GM23338 (cell line): ENCODE measurements around the gene GPT2.

Source experiments
- CREB1 ChIP-seq: fragments of 250-450 bp; sonication (Bioruptor Pico); IDR thresholded peaks from 2 replicates; pipeline ENCODE4 v1.5.0; 2020; ENCODE audit warnings: low read depth, mild to moderate bottlenecking, moderate library complexity
- EZH2 ChIP-seq: fragments of 200-600 bp; sonication (generic); IDR thresholded peaks from one replicate; pipeline ENCODE4 v1.8.0; 2017; ENCODE audit warnings: antibody characterized with exemption, mild to moderate bottlenecking, low read depth; ENCODE audit not compliant: unreplicated experiment
- EZH2phosphoT487 ChIP-seq: fragments of 200-600 bp; sonication (generic); IDR thresholded peaks from one replicate; pipeline ENCODE4 v1.8.1; 2018; ENCODE audit warnings: antibody characterized with exemption; ENCODE audit not compliant: unreplicated experiment
- JUNB ChIP-seq: IDR thresholded peaks from one replicate; pipeline ENCODE4 v1.6.1; 2016; ENCODE audit warnings: antibody characterized with exemption; ENCODE audit not compliant: unreplicated experiment
- NANOG ChIP-seq: IDR thresholded peaks from 2 replicates; pipeline ENCODE4 v1.6.1; 2016; ENCODE audit warnings: antibody characterized with exemption, borderline replicate concordance
- POLR2AphosphoS5 ChIP-seq: IDR thresholded peaks from 2 replicates; pipeline ENCODE4 v1.6.1; 2016; ENCODE audit warnings: antibody characterized with exemption, low read depth
- STAT1 ChIP-seq: IDR thresholded peaks from one replicate; pipeline ENCODE4 v1.6.1; 2016; ENCODE audit warnings: antibody characterized with exemption; ENCODE audit not compliant: unreplicated experiment
- ZNF114 ChIP-seq: fragments of 250-450 bp; sonication (Bioruptor Pico); IDR thresholded peaks from 2 replicates; pipeline ENCODE4 v1.5.0; 2020; ENCODE audit warnings: mild to moderate bottlenecking, moderate library complexity
- ZNF331 ChIP-seq: fragments of 250-450 bp; sonication (Bioruptor Pico); IDR thresholded peaks from 2 replicates; pipeline ENCODE4 v1.5.0; 2020; ENCODE audit warnings: low read depth, mild to moderate bottlenecking, moderate library complexity
- TF ChIP-seq, protein P1 (sequence below), 2 experiments: fragments of 200-600 bp in 1 of 2; sonication (generic) in 1 of 2; conservative IDR thresholded peaks; 2 replicates each; pipeline versions ENCODE4 v1.5.1 to v1.6.1; 2016 to 2017; ENCODE audit warnings: antibody characterized with exemption in 2 of 2, low read depth in 2 of 2, mild to moderate bottlenecking in 2 of 2, moderate library complexity in 1 of 2
- TF ChIP-seq, protein P2 (sequence below): IDR thresholded peaks from one replicate; pipeline ENCODE4 v1.6.1; 2018; ENCODE audit warnings: antibody characterized with exemption; ENCODE audit not compliant: unreplicated experiment
- TF ChIP-seq, protein P3 (sequence below): IDR thresholded peaks from 2 replicates; pipeline ENCODE4 v1.6.1; 2016; ENCODE audit warnings: antibody characterized with exemption
- TF ChIP-seq, protein P4 (sequence below): fragments of 250-450 bp; sonication (Bioruptor Pico); IDR thresholded peaks from 2 replicates; pipeline ENCODE4 v1.5.0; 2020; ENCODE audit warnings: mild to moderate bottlenecking, moderate library complexity

DNA sequence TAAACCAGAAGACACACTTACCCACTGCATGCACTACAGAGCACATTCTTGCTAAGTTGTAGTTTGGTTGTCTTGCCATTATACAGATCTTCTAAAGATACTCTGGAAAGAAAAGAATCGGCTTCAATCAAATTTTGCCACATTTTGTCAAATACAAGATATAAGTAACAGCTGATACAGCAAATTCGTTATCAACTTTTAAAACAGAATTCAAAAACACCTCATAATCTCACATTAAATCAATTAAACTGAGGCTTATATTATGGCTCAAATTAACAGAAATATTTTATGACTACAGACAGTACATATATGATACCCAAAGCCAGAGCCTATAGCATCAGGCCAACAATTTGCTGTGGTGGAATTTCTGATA lies 83.9 kb downstream of the GPT2 start:
- TF ChIP-seq, protein P1, sequence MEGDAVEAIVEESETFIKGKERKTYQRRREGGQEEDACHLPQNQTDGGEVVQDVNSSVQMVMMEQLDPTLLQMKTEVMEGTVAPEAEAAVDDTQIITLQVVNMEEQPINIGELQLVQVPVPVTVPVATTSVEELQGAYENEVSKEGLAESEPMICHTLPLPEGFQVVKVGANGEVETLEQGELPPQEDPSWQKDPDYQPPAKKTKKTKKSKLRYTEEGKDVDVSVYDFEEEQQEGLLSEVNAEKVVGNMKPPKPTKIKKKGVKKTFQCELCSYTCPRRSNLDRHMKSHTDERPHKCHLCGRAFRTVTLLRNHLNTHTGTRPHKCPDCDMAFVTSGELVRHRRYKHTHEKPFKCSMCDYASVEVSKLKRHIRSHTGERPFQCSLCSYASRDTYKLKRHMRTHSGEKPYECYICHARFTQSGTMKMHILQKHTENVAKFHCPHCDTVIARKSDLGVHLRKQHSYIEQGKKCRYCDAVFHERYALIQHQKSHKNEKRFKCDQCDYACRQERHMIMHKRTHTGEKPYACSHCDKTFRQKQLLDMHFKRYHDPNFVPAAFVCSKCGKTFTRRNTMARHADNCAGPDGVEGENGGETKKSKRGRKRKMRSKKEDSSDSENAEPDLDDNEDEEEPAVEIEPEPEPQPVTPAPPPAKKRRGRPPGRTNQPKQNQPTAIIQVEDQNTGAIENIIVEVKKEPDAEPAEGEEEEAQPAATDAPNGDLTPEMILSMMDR (conservative IDR thresholded peaks at IDR 0.05; ENCODE audit: low read depth in 2 of 2) = no peak
- TF ChIP-seq JUNB (no peak), POLR2AphosphoS5 (no peak), CREB1 (no peak), EZH2phosphoT487 (no peak), EZH2 (no peak), STAT1 (no peak), ZNF331 (CRISPR knock-in tag) (no peak), ZNF114 (CRISPR knock-in tag) (no peak), NANOG (no peak)
- TF ChIP-seq, protein P2, sequence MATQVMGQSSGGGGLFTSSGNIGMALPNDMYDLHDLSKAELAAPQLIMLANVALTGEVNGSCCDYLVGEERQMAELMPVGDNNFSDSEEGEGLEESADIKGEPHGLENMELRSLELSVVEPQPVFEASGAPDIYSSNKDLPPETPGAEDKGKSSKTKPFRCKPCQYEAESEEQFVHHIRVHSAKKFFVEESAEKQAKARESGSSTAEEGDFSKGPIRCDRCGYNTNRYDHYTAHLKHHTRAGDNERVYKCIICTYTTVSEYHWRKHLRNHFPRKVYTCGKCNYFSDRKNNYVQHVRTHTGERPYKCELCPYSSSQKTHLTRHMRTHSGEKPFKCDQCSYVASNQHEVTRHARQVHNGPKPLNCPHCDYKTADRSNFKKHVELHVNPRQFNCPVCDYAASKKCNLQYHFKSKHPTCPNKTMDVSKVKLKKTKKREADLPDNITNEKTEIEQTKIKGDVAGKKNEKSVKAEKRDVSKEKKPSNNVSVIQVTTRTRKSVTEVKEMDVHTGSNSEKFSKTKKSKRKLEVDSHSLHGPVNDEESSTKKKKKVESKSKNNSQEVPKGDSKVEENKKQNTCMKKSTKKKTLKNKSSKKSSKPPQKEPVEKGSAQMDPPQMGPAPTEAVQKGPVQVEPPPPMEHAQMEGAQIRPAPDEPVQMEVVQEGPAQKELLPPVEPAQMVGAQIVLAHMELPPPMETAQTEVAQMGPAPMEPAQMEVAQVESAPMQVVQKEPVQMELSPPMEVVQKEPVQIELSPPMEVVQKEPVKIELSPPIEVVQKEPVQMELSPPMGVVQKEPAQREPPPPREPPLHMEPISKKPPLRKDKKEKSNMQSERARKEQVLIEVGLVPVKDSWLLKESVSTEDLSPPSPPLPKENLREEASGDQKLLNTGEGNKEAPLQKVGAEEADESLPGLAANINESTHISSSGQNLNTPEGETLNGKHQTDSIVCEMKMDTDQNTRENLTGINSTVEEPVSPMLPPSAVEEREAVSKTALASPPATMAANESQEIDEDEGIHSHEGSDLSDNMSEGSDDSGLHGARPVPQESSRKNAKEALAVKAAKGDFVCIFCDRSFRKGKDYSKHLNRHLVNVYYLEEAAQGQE = no peak
- TF ChIP-seq, protein P3, sequence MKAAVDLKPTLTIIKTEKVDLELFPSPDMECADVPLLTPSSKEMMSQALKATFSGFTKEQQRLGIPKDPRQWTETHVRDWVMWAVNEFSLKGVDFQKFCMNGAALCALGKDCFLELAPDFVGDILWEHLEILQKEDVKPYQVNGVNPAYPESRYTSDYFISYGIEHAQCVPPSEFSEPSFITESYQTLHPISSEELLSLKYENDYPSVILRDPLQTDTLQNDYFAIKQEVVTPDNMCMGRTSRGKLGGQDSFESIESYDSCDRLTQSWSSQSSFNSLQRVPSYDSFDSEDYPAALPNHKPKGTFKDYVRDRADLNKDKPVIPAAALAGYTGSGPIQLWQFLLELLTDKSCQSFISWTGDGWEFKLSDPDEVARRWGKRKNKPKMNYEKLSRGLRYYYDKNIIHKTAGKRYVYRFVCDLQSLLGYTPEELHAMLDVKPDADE = no peak
- TF ChIP-seq, protein P4, sequence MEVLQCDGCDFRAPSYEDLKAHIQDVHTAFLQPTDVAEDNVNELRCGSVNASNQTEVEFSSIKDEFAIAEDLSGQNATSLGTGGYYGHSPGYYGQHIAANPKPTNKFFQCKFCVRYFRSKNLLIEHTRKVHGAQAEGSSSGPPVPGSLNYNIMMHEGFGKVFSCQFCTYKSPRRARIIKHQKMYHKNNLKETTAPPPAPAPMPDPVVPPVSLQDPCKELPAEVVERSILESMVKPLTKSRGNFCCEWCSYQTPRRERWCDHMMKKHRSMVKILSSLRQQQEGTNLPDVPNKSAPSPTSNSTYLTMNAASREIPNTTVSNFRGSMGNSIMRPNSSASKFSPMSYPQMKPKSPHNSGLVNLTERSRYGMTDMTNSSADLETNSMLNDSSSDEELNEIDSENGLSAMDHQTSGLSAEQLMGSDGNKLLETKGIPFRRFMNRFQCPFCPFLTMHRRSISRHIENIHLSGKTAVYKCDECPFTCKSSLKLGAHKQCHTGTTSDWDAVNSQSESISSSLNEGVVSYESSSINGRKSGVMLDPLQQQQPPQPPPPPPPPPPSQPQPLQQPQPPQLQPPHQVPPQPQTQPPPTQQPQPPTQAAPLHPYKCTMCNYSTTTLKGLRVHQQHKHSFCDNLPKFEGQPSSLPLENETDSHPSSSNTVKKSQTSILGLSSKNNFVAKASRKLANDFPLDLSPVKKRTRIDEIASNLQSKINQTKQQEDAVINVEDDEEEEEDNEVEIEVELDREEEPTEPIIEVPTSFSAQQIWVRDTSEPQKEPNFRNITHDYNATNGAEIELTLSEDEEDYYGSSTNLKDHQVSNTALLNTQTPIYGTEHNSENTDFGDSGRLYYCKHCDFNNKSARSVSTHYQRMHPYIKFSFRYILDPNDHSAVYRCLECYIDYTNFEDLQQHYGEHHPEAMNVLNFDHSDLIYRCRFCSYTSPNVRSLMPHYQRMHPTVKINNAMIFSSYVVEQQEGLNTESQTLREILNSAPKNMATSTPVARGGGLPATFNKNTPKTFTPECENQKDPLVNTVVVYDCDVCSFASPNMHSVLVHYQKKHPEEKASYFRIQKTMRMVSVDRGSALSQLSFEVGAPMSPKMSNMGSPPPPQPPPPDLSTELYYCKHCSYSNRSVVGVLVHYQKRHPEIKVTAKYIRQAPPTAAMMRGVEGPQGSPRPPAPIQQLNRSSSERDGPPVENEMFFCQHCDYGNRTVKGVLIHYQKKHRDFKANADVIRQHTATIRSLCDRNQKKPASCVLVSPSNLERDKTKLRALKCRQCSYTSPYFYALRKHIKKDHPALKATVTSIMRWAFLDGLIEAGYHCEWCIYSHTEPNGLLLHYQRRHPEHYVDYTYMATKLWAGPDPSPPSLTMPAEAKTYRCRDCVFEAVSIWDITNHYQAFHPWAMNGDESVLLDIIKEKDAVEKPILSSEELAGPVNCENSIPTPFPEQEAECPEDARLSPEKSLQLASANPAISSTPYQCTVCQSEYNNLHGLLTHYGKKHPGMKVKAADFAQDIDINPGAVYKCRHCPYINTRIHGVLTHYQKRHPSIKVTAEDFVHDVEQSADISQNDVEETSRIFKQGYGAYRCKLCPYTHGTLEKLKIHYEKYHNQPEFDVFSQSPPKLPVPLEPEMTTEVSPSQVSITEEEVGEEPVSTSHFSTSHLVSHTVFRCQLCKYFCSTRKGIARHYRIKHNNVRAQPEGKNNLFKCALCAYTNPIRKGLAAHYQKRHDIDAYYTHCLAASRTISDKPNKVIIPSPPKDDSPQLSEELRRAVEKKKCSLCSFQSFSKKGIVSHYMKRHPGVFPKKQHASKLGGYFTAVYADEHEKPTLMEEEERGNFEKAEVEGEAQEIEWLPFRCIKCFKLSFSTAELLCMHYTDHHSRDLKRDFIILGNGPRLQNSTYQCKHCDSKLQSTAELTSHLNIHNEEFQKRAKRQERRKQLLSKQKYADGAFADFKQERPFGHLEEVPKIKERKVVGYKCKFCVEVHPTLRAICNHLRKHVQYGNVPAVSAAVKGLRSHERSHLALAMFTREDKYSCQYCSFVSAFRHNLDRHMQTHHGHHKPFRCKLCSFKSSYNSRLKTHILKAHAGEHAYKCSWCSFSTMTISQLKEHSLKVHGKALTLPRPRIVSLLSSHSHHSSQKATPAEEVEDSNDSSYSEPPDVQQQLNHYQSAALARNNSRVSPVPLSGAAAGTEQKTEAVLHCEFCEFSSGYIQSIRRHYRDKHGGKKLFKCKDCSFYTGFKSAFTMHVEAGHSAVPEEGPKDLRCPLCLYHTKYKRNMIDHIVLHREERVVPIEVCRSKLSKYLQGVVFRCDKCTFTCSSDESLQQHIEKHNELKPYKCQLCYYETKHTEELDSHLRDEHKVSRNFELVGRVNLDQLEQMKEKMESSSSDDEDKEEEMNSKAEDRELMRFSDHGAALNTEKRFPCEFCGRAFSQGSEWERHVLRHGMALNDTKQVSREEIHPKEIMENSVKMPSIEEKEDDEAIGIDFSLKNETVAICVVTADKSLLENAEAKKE (CRISPR knock-in tag) = no peak
